GM18858 (cell line): ENCODE data around the gene TUBA3E.
"Not testable (repeated sequence)": the region's sequence is repeated elsewhere in the genome, so short reads cannot be mapped to it uniquely, and the experiment has no call there.

Experiments
- ATAC-seq: cut with Tn5 transposase; IDR thresholded peaks from one replicate; pipeline ENCODE4 v1.9.1; 2021; ENCODE audit not compliant: unreplicated experiment

TUBA3E gene

GRCh38 chr2:130150181-130151144 lies 47.8 kb downstream of the TUBA3E start:
- ATAC-seq, result no peak

- not testable (repeated sequence) for ATAC-seq
Observed at GRCh38 chr2:130148515-130148914, 49.7 kb downstream of the TUBA3E start.

- peak; percentile 89 for ATAC-seq
Observed at GRCh38 chr2:130145006-130145414, 53.2 kb downstream of the TUBA3E start, which contains the start of gene CCDC74B. TSS of gene CCDC74B (minus strand) at chr2:130145112. CDS start at chr2:130144996, 116 bp downstream.

GRCh38 chr2:130143266-130144039 lies 54.8 kb downstream of the TUBA3E start:
- ATAC-seq, result peak; percentile 37

- ATAC-seq, result not testable (repeated sequence)
Observed at GRCh38 chr2:130142396-130143265, 55.6 kb downstream of the TUBA3E start.
